MM.1S (cell line): ENCODE data around the gene PTPRK.

Source experiments
- CTCF ChIP-seq: fragments of 300-600 bp; sonication (generic); IDR thresholded peaks from 2 replicates; pipeline ENCODE4 v1.5.1; 2016; ENCODE audit warnings: antibody characterized with exemption, low read length, mixed read lengths
- EZH2 ChIP-seq: fragments of 300-600 bp; sonication (generic); optimal IDR thresholded peaks from 2 replicates; pipeline ENCODE3; 2017; ENCODE audit warnings: low read depth, mild to moderate bottlenecking, antibody characterized with exemption, low read length, mixed read lengths
- EZH2phosphoT487 ChIP-seq: fragments of 300-600 bp; sonication (generic); IDR thresholded peaks from 2 replicates; pipeline ENCODE4 v1.6.1; 2018; ENCODE audit warnings: antibody characterized with exemption, low read length

- no peak for TF ChIP-seq CTCF
- no peak for TF ChIP-seq EZH2phosphoT487
- TF ChIP-seq EZH2, result no peak
Observed at GRCh38 chr6:128029826-128030225, 490.6 kb downstream of the PTPRK start.
